ACC112 (cell line): Measurements from ENCODE around the gene PCED1A.

Source experiments
- H2AFZ ChIP-seq: fragments of 200-600 bp; sonication (generic); one replicate; pipeline ENCODE4 v1.6.0; 2017; ENCODE audit warnings: antibody characterized with exemption, low read length; ENCODE audit not compliant: unreplicated experiment
- H3K27ac ChIP-seq: fragments of 200-600 bp; sonication (generic); 2 replicates; pipeline ENCODE4 v1.5.1; 2014; ENCODE audit warnings: low read depth, mild to moderate bottlenecking, antibody characterized with exemption, low read length, moderate library complexity
- H3K27me3 ChIP-seq: fragments of 200-600 bp; sonication (generic); 2 replicates; pipeline ENCODE4 v1.6.1; 2014; ENCODE audit warnings: mild to moderate bottlenecking, antibody characterized with exemption, low read length, moderate library complexity, mixed read lengths; ENCODE audit not compliant: insufficient read depth
- H3K36me3 ChIP-seq: fragments of 200-600 bp; sonication (generic); 2 replicates; pipeline ENCODE4 v1.6.1; 2016; ENCODE audit warnings: mild to moderate bottlenecking, antibody characterized with exemption, low read length, moderate library complexity, mixed read lengths; ENCODE audit not compliant: insufficient read depth
- H3K4me1 ChIP-seq: fragments of 200-600 bp; sonication (generic); one replicate; pipeline ENCODE4 v1.6.1; 2016; ENCODE audit warnings: low read length, mixed read lengths; ENCODE audit not compliant: insufficient read depth, unreplicated experiment, control insufficient read depth
- H3K4me3 ChIP-seq: fragments of 200-600 bp; sonication (generic); 2 replicates; pipeline ENCODE4 v1.5.1; 2014; ENCODE audit warnings: mild to moderate bottlenecking, low read depth, low read length
- H3K79me2 ChIP-seq: fragments of 200-600 bp; sonication (generic); one replicate; pipeline ENCODE4 v1.6.0; 2016; ENCODE audit warnings: low read length; ENCODE audit not compliant: control insufficient read depth, unreplicated experiment, insufficient read depth

PCED1A gene

GRCh38 chr20:2865630-2866029 is 25.2 kb upstream of the PCED1A start:
- no peak overlapping the region for H3K4me3 ChIP-seq
- H3K27ac ChIP-seq = no peak overlapping the region
- no peak overlapping the region for H2AFZ ChIP-seq
- H3K79me2 ChIP-seq = no peaks in the 10 kb centered on the region
- no peaks in the 10 kb centered on the region for H3K27me3 ChIP-seq
- H3K36me3 ChIP-seq = peaks cover 4% of the 10 kb centered on the region; the same call in 1 of the 2 replicates
- H3K4me1 ChIP-seq = peaks cover 25% of the 10 kb centered on the region

- Histone ChIP-seq H3K27me3 (no peaks in the 10 kb centered on the region), H3K36me3 (peaks cover 4% of the 10 kb centered on the region; the same call in 1 of the 2 replicates), H3K4me1 (peaks cover 20% of the 10 kb centered on the region), H3K4me3 (no peak overlapping the region), H2AFZ (no peak overlapping the region), H3K27ac (no peak overlapping the region), H3K79me2 (no peaks in the 10 kb centered on the region)
Measured at GRCh38 chr20:2865101-2865500, 24.6 kb upstream of the PCED1A start.

GRCh38 chr20:2864626-2865025 is 24.2 kb upstream of the PCED1A start:
- Histone ChIP-seq H3K4me3 (no peak overlapping the region), H2AFZ (no peak overlapping the region), H3K27ac (no peak overlapping the region), H3K27me3 (no peaks in the 10 kb centered on the region), H3K4me1 (peaks cover 22% of the 10 kb centered on the region), H3K36me3 (peaks cover 4% of the 10 kb centered on the region; the same call in 1 of the 2 replicates), H3K79me2 (no peaks in the 10 kb centered on the region)

- Histone ChIP-seq H3K4me1 (peaks cover 9% of the 10 kb centered on the region), H2AFZ (no peak overlapping the region), H3K4me3 (no peak overlapping the region), H3K79me2 (peaks cover 3% of the 10 kb centered on the region), H3K27me3 (no peaks in the 10 kb centered on the region), H3K36me3 (no peaks in the 10 kb centered on the region; the same call in 1 of the 2 replicates), H3K27ac (no peak overlapping the region)
Measured at GRCh38 chr20:2859330-2860121, 19.1 kb upstream of the PCED1A start.

- Histone ChIP-seq H3K4me3 (no peak overlapping the region), H3K36me3 (no peaks in the 10 kb centered on the region; the same call in 1 of the 2 replicates), H2AFZ (no peak overlapping the region), H3K4me1 (peaks cover 9% of the 10 kb centered on the region), H3K27me3 (no peaks in the 10 kb centered on the region), H3K27ac (no peak overlapping the region), H3K79me2 (peaks cover 3% of the 10 kb centered on the region)
Measured at GRCh38 chr20:2858591-2858990, 18.1 kb upstream of the PCED1A start.

GRCh38 chr20:2851086-2851485 is 10.6 kb upstream of the PCED1A start:
- Histone ChIP-seq H3K79me2 (peaks cover 8% of the 10 kb centered on the region), H2AFZ (no peak overlapping the region), H3K4me1 (peaks cover 7% of the 10 kb centered on the region), H3K27ac (no peak overlapping the region), H3K27me3 (no peaks in the 10 kb centered on the region), H3K36me3 (peaks cover 3% of the 10 kb centered on the region; the same call in 1 of the 2 replicates), H3K4me3 (no peak overlapping the region)

- Histone ChIP-seq H3K4me3 (no peak overlapping the region), H3K4me1 (peaks cover 7% of the 10 kb centered on the region), H3K36me3 (peaks cover 3% of the 10 kb centered on the region; the same call in 1 of the 2 replicates), H3K27me3 (no peaks in the 10 kb centered on the region), H3K27ac (no peak overlapping the region), H2AFZ (no peak overlapping the region), H3K79me2 (peaks cover 5% of the 10 kb centered on the region)
Measured at GRCh38 chr20:2849529-2849928, 9.1 kb upstream of the PCED1A start.

- H3K27ac ChIP-seq = no peak overlapping the region
Measured at GRCh38 chr20:2847802-2848201, 7.3 kb upstream of the PCED1A start.

GRCh38 chr20:2846698-2847097 is 6.2 kb upstream of the PCED1A start:
- H3K79me2 ChIP-seq = peaks cover 15% of the 10 kb centered on the region
- H3K4me3 ChIP-seq = no peak overlapping the region
- H3K4me1 ChIP-seq = peaks cover under 1% of the 10 kb centered on the region
- H3K36me3 ChIP-seq = peaks cover 8% of the 10 kb centered on the region
- no peak overlapping the region for H2AFZ ChIP-seq
- H3K27me3 ChIP-seq = no peaks in the 10 kb centered on the region
- H3K27ac ChIP-seq = no peak overlapping the region

More at GRCh38 chr20:2847802-2848201, 7.3 kb upstream of the PCED1A start:
- Histone ChIP-seq H3K27me3 (no peaks in the 10 kb centered on the region), H3K4me3 (no peak overlapping the region), H3K36me3 (peaks cover 8% of the 10 kb centered on the region), H2AFZ (no peak overlapping the region), H3K4me1 (peaks cover 7% of the 10 kb centered on the region), H3K79me2 (peaks cover 7% of the 10 kb centered on the region)

GRCh38 chr20:2845607-2846006 is 5.2 kb upstream of the PCED1A start:
- Histone ChIP-seq H3K36me3 (peaks cover 8% of the 10 kb centered on the region), H3K4me3 (no peak overlapping the region), H2AFZ (no peak overlapping the region), H3K4me1 (no peaks in the 10 kb centered on the region), H3K27ac (no peak overlapping the region), H3K27me3 (no peaks in the 10 kb centered on the region), H3K79me2 (peaks cover 22% of the 10 kb centered on the region)

GRCh38 chr20:2840967-2841531 is 594 bp upstream of the PCED1A start:
- Histone ChIP-seq H3K4me3 (peak overlapping the region; percentile 85), H3K79me2 (peaks cover 29% of the 10 kb centered on the region), H3K36me3 (peaks cover 28% of the 10 kb centered on the region), H3K4me1 (peaks cover 8% of the 10 kb centered on the region), H3K27me3 (no peaks in the 10 kb centered on the region), H3K27ac (peak overlapping the region; percentile 62), H2AFZ (peak overlapping the region; percentile 76)
